OCI-LY1 (cell line): ENCODE measurements around the gene CD300E.

Experiments used
- H2AFZ ChIP-seq: fragments of 200-600 bp; sonication (generic), shearing (Covaris generic); 2 replicates; pipeline ENCODE4 v1.6.0; 2014; ENCODE audit warnings: antibody characterized with exemption, mild to moderate bottlenecking, low read length
- H3F3A ChIP-seq: fragments of 200-600 bp; sonication (generic), shearing (Covaris generic); 2 replicates; pipeline ENCODE4 v1.6.0; 2014; ENCODE audit warnings: mild to moderate bottlenecking, antibody characterized with exemption, low read length, moderate library complexity; ENCODE audit not compliant: insufficient read depth
- H3K27ac ChIP-seq: fragments of 200-600 bp; sonication (generic); 2 replicates; pipeline ENCODE4 v1.5.1; 2014; ENCODE audit warnings: low read length, mixed run types, mild to moderate bottlenecking, low read depth; ENCODE audit not compliant: poor library complexity, severe bottlenecking
- H3K27me3 ChIP-seq: fragments of 200-600 bp; sonication (generic); 2 replicates; pipeline ENCODE4 v1.6.0; 2014; ENCODE audit warnings: antibody characterized with exemption, mild to moderate bottlenecking, low read length, moderate library complexity; ENCODE audit not compliant: insufficient read depth
- H3K36me3 ChIP-seq: fragments of 200-600 bp; sonication (generic); 2 replicates; pipeline ENCODE4 v1.6.1; 2014; ENCODE audit warnings: mild to moderate bottlenecking, antibody characterized with exemption, low read length, moderate library complexity, mixed read lengths; ENCODE audit not compliant: insufficient read depth
- H3K4me1 ChIP-seq: fragments of 200-600 bp; sonication (generic); 2 replicates; pipeline ENCODE4 v1.5.1; 2014; ENCODE audit warnings: mild to moderate bottlenecking, low read length, moderate library complexity; ENCODE audit not compliant: insufficient read depth, severe bottlenecking
- H3K4me2 ChIP-seq: fragments of 200-600 bp; sonication (generic), shearing (Covaris generic); 2 replicates; pipeline ENCODE4 v1.6.1; 2014; ENCODE audit warnings: low read length
- H3K4me3 ChIP-seq: fragments of 200-600 bp; sonication (generic); 2 replicates; pipeline ENCODE4 v1.5.1; 2014; ENCODE audit warnings: low read length, low read depth, mild to moderate bottlenecking, mixed read lengths; ENCODE audit not compliant: poor library complexity, severe bottlenecking
- H3K79me2 ChIP-seq: fragments of 200-600 bp; shearing (Covaris generic); 2 replicates; pipeline ENCODE4 v1.6.1; 2016; ENCODE audit warnings: mixed run types, low read length, mixed read lengths; ENCODE audit not compliant: insufficient read depth
- H3K9ac ChIP-seq: fragments of 200-600 bp; sonication (generic), shearing (Covaris generic); 2 replicates; pipeline ENCODE4 v1.6.1; 2014; ENCODE audit warnings: mild to moderate bottlenecking, low read length, mixed read lengths
- H3K9me2 ChIP-seq: fragments of 200-600 bp; sonication (generic), shearing (Covaris generic); 2 replicates; pipeline ENCODE4 v1.6.1; 2014; ENCODE audit warnings: low read depth, mild to moderate bottlenecking, low read length, mixed read lengths
- H3K9me3 ChIP-seq: fragments of 200-600 bp; shearing (Covaris generic); 2 replicates; pipeline ENCODE4 v1.6.1; 2014; ENCODE audit warnings: low read length, mixed read lengths
- H4K20me1 ChIP-seq: fragments of 200-600 bp; sonication (generic), shearing (Covaris generic); 2 replicates; pipeline ENCODE4 v1.6.0; 2016; ENCODE audit warnings: mild to moderate bottlenecking, low read length; ENCODE audit not compliant: insufficient read depth
- EZH2 ChIP-seq: fragments of 200-600 bp; sonication (generic), shearing (Covaris generic); IDR thresholded peaks from 2 replicates; pipeline ENCODE4 v1.8.0; 2017; ENCODE audit warnings: borderline replicate concordance, mixed run types, mild to moderate bottlenecking, antibody characterized with exemption, low read length, moderate library complexity, mixed read lengths
- TF ChIP-seq, protein P1 (sequence below): fragments of 200-600 bp; sonication (generic), shearing (Covaris generic); IDR thresholded peaks from 2 replicates; pipeline ENCODE4 v1.5.1; 2017; ENCODE audit warnings: mild to moderate bottlenecking, antibody characterized with exemption, low read length, moderate library complexity, mixed read lengths

The CD300E gene

GRCh38 chr17:74663561-74663960 lies 40.0 kb upstream of the CD300E start:
- Histone ChIP-seq H3K4me3 (no peak overlapping the region), H3K9me2 (no peaks in the 10 kb centered on the region), H3K27me3 (no peaks in the 10 kb centered on the region), H3K36me3 (no peaks in the 10 kb centered on the region), H3K9ac (no peak overlapping the region), H3K9me3 (no peaks in the 10 kb centered on the region), H3K79me2 (no peaks in the 10 kb centered on the region), H3K4me2 (no peak overlapping the region), H3F3A (no peaks in the 10 kb centered on the region), H3K4me1 (no peaks in the 10 kb centered on the region), H4K20me1 (no peaks in the 10 kb centered on the region), H3K27ac (no peak overlapping the region), H2AFZ (no peak overlapping the region)
- no peak for TF ChIP-seq EZH2
- TF ChIP-seq, protein P1, sequence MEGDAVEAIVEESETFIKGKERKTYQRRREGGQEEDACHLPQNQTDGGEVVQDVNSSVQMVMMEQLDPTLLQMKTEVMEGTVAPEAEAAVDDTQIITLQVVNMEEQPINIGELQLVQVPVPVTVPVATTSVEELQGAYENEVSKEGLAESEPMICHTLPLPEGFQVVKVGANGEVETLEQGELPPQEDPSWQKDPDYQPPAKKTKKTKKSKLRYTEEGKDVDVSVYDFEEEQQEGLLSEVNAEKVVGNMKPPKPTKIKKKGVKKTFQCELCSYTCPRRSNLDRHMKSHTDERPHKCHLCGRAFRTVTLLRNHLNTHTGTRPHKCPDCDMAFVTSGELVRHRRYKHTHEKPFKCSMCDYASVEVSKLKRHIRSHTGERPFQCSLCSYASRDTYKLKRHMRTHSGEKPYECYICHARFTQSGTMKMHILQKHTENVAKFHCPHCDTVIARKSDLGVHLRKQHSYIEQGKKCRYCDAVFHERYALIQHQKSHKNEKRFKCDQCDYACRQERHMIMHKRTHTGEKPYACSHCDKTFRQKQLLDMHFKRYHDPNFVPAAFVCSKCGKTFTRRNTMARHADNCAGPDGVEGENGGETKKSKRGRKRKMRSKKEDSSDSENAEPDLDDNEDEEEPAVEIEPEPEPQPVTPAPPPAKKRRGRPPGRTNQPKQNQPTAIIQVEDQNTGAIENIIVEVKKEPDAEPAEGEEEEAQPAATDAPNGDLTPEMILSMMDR: no peak

DNA sequence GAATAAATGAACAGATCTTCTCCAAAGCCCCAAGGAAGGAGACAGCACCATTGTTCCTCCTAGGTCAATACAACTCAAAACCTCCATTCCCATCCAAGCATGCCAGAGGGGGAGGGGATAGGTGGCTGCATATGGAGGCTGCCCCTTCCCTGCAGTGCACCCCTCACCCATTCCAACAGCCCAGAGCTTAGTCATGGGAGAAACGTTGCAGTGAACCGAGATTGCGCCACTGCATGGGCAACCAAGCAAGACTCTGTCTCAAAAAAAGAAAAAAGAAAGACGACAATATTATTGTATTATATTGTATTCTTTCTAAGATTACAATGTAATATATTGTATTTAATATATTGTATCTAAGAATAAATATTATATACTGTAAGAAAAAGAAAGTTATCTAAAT lies 36.4 kb upstream of the CD300E start:
- Histone ChIP-seq H4K20me1 (no peaks in the 10 kb centered on the region), H3K9ac (no peak overlapping the region), H3K4me2 (no peak overlapping the region), H3K36me3 (no peaks in the 10 kb centered on the region), H3K27me3 (no peaks in the 10 kb centered on the region), H3F3A (no peaks in the 10 kb centered on the region), H3K27ac (no peak overlapping the region), H3K79me2 (no peaks in the 10 kb centered on the region), H3K9me2 (no peaks in the 10 kb centered on the region), H3K9me3 (no peaks in the 10 kb centered on the region), H3K4me1 (no peaks in the 10 kb centered on the region), H3K4me3 (no peak overlapping the region), H2AFZ (no peak overlapping the region)
- TF ChIP-seq EZH2: no peak
- TF ChIP-seq, protein P1: no peak

GRCh38 chr17:74658620-74659019 lies 35.1 kb upstream of the CD300E start:
- TF ChIP-seq EZH2: no peak
- TF ChIP-seq, protein P1: no peak
- no peaks in the 10 kb centered on the region for H3K4me1 ChIP-seq
- H4K20me1 ChIP-seq: no peaks in the 10 kb centered on the region
- no peak overlapping the region for H3K4me2 ChIP-seq
- H3K9me2 ChIP-seq: no peaks in the 10 kb centered on the region
- H3K27me3 ChIP-seq: no peaks in the 10 kb centered on the region
- no peak overlapping the region for H3K27ac ChIP-seq
- no peak overlapping the region for H3K9ac ChIP-seq
- no peaks in the 10 kb centered on the region for H3F3A ChIP-seq
- H3K36me3 ChIP-seq: no peaks in the 10 kb centered on the region
- H2AFZ ChIP-seq: no peak overlapping the region
- H3K9me3 ChIP-seq: no peaks in the 10 kb centered on the region
- H3K79me2 ChIP-seq: no peaks in the 10 kb centered on the region
- no peak overlapping the region for H3K4me3 ChIP-seq
